Activated CD4-positive, alpha-beta T cell treated with anti-CD3 and anti-CD28 coated beads, Interleukin-2, Interleukin-4, amounts not matched to agents 100 ng/mL and 50 ng/mL, durations not matched to agents 16 hours and 8 hours (primary cell): ENCODE measurements around the gene RALB.
A peak's percentile ranks its signal among the peaks of the same experiment; 100 is the strongest.
"Not testable (repeated sequence)": the region's sequence is repeated elsewhere in the genome, so short reads cannot be mapped to it uniquely, and the experiment has no call there.

Experiments
- DNase-seq: peaks from one replicate; pipeline ENCODE4 v3.0.0-alpha.2; 2020; ENCODE audit warnings: low spot score

The RALB gene

GRCh38 chr2:120293096-120294007 lies 40.7 kb downstream of the RALB start:
- DNase-seq, result no peak

DNA sequence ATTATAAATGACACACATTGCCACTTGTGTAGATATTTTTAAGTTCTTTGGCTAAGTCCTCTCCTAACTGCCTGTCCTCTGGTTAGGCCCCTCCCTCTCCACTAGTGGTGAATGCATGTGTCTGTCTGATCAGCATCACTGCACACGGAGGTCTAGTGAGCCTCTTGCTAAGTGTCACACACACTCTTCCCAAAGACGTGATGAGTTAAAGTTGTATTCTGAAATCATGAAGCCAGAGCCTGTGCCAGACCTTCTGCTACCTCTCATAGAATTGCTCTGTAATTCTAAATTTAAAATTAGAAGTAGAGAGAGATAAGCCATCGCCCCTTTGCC lies 41.3 kb downstream of the RALB start:
- DNase-seq, result no peak

DNA sequence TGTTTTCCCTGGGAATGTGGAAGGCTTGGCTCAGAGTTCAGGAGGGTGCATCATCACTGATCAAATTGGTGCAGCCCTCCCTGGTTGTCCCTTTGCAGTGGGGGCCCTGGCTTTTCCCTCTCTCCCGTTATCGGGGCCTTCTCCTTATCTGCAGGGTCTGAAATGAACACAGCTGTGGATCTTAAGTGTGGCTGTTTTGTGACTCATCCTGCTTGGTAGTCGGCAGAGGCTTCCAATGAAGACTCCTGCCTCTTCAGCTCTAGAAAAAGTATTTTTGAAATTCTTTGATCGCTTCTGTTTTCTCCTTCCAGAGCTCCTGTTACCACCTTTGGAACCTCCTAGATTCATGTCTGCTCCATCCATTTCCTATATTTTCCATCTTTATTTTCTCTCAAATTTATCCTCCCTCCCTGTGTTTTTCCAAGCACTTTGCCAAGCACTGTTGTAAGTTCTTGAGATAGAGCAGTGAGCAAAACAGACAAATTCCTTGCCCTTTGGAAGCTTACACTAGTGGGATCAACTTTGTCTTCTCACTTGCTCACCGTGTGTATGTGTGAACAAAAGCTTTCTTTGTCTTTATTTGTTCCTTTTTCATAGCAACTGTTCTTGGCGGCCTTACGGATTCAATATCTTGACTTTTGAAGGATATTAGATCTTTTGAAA lies 45.7 kb downstream of the RALB start:
- DNase-seq, result no peak

- DNase-seq, result no peak
These were observed 46.4 kb downstream of the RALB start for GRCh38 chr2:120299004-120299403.

DNA sequence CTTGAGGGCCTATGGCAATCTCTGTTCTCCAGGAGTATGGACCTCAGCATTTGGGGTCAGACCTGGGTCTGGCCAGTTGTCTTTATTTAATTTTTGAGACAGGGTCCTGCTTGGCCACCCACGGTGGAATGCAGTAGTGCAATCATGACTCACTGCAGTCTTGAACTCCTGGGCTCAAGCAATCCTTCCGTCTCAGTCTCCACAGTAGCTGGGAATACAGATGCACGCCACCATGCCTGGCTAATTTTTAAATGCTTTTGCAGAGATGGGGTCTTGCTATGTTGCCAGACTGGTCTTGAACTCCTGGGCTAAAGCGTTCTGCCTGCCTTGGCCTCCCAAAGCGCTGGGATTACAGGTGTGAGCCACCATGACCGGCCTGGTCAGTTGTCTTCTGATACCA lies 46.9 kb downstream of the RALB start:
- no peak for DNase-seq

DNA sequence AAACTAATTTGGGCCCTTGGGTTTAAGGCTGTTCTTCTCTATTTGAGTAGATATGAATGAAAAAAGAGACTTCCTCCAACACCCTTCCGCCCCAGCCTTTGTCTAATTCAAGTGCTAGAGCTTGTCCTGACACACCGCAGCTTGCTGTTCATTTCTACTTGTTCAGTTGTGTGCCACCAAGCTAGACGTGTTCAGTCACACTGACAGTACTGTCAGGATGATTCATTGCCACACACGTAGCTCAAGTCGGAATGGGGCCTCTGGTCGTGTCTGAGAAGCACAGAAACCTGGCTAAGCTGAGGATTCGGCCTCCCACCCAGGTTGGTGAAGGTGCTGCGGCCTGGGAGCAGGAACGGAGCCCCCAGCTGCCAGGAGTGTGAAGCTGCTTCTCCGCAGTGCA lies 47.7 kb downstream of the RALB start:
- no peak for DNase-seq

DNA sequence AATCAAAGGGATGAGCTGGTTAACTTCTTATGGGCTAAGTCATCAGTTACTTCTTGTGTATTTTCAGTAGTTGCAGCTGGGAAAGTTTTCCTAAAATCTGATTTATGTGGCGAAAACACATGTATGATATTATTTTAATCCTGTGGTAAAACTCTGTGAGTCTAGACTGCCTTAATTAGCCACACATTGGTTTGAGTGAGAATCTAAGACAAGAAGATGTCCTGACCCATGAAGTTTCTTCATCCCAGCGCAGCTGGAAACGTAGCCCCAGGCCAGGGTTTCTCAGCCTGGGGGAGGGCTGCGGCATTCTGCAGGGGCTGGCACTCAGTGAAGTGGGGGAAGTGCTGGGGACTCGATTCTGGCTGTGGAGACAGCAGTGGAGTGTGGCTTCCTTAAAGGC lies 48.6 kb downstream of the RALB start:
- no peak for DNase-seq

GRCh38 chr2:120302301-120302700 lies 49.6 kb downstream of the RALB start:
- DNase-seq, result no peak

- no peak for DNase-seq
These were observed 50.5 kb downstream of the RALB start for GRCh38 chr2:120303177-120303576.

- DNase-seq, result no peak
These were observed 52.6 kb downstream of the RALB start for GRCh38 chr2:120305296-120305695.

- no peak for DNase-seq
These were observed 53.4 kb downstream of the RALB start for GRCh38 chr2:120305937-120306490.

- no peak for DNase-seq
These were observed 54.8 kb downstream of the RALB start for GRCh38 chr2:120307482-120307881.

- no peak for DNase-seq
These were observed 55.6 kb downstream of the RALB start for GRCh38 chr2:120308038-120308910.

GRCh38 chr2:120310136-120310535 lies 57.5 kb downstream of the RALB start:
- DNase-seq, result no peak

GRCh38 chr2:120310841-120311240 lies 58.2 kb downstream of the RALB start:
- not testable (repeated sequence) for DNase-seq

DNA sequence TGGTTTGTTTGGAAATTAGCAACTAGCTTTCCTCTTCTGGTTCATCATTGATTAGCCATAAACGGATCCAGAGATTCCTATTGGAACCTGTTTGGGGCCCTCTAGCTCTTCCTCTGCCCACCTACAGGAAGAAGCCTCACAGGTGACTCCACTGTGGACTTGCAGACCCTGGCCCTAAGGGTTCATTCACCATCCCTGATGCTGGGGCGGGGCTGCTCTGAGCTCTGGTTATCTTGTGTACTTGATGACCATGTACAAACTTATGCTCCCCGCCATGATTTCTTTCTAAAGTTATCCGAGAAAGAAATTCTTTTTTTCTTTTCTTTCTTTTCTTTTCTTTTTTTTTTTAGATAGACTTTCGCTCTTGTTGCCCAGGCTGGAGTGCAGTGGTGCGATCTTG lies 59.4 kb downstream of the RALB start:
- no peak for DNase-seq

- DNase-seq, result peak; percentile 80
These were observed 60.4 kb downstream of the RALB start for GRCh38 chr2:120312860-120313694.

- no peak for DNase-seq
These were observed 61.3 kb downstream of the RALB start for GRCh38 chr2:120313695-120314615.

DNA sequence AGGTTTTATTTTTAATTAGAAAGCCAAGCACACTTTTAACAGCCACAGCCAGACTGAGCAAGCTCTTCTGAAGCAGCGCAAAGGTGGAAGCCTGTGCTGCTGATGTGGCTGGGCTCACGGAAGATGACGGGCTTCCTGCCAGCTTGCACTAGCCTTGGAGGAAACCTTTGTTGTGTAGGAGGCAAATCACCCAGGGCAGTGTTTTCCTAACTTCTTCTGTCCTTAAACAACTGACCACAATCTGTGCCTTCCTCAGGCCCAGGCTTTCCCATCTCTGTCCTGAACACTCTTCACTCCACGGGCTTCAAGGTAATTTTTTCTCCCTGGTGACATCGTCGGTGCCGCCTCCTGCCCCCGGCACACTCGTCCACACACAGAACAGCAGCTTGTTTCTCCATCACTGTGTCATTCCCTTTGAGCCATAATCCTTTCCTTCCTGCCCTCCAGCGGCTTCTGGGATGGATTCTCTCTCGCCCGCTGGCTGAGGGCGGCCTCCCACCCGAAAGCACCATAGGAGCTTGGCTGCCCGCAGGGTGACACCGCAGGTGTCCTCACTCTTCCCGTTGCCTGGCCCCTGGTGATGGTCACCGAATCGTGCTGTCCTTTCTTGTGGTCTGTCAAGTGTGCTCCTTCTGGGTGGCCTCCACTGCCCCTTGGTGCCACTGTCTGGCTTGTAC lies 62.2 kb downstream of the RALB start:
- no peak for DNase-seq
